Ovary (tissue), 9 donors: ENCODE results near the gene LINC00305. TPM values are rescaled to one million over a fixed set of nuclear protein-coding genes. Genes with fewer than 3 reads are reported as not detected.

Experiments
- DNase-seq, 5 donors: peaks; one replicate each; pipeline ENCODE4 v3.0.0-alpha.2; 2019 to 2020
- H3K27ac ChIP-seq, 2 donors: fragments of 200-600 bp; one replicate each; pipeline versions ENCODE4 v1.5.1 to v1.8.0; 2019 to 2022
- H3K27me3 ChIP-seq: fragments of 200-600 bp; one replicate; pipeline ENCODE4 v1.8.0; 2022
- H3K36me3 ChIP-seq: fragments of 200-600 bp; sonication (generic); one replicate; pipeline ENCODE4 v1.5.1; 2019
- H3K4me1 ChIP-seq: one replicate; pipeline ENCODE4 v1.8.1; 2013; ENCODE audit warnings: mild to moderate bottlenecking, moderate library complexity; ENCODE audit not compliant: insufficient read depth
- H3K4me3 ChIP-seq: fragments of 200-600 bp; sonication (generic); one replicate; pipeline ENCODE4 v1.5.1; 2017
- H3K9me3 ChIP-seq, 2 donors: fragments of 200-600 bp in 1 of 2; sonication (generic) in 1 of 2; one replicate each; pipeline versions ENCODE4 v1.5.1 to v1.8.1; 2013 to 2019; ENCODE audit warnings: mild to moderate bottlenecking in 1 of 2, moderate library complexity in 1 of 2
- CTCF ChIP-seq, 3 donors: fragments of 450-650 bp in 2 of 3; fragments of 200-600 bp in 1 of 3; IDR thresholded peaks; one replicate each; pipeline versions ENCODE4 v1.5.1 to v1.8.0; 2016 to 2022; ENCODE audit warnings: antibody characterized with exemption in 3 of 3, mild to moderate bottlenecking in 1 of 3
- EP300 ChIP-seq: sonication (generic); formaldehyde crosslinking; IDR thresholded peaks from one replicate; pipeline ENCODE4 v1.6.1; 2017; ENCODE audit warnings: antibody characterized with exemption
- POLR2A ChIP-seq: fragments of 450-650 bp; IDR thresholded peaks from one replicate; pipeline ENCODE4 v1.6.1; 2017; ENCODE audit warnings: antibody characterized with exemption, mild to moderate bottlenecking, moderate library complexity
- WGBS, 3 donors: extraction: QIAGEN DNeasy Blood & Tissue Kit in 1 of 3; methylation state at CpG; one replicate each; pipeline versions ENCODE4 v1.1.5 to v1.1.7; 2013 to 2017; 5-methylcytosine and 5-hydroxymethylcytosine counted together
- intact Hi-C, 4 donors: fragments of 100-400 bp; cut with DNase I; formaldehyde crosslinking; loops; one replicate each; pipeline versions ENCODE4 v1.11.0 to v1.15.1; 2022 to 2023
- polyA plus RNA-seq, 2 donors: library from polyadenylated mRNA; stranded (reverse); fragments of 200-250 nt in 1 of 2; fragments of 350-450 nt in 1 of 2; fragmentation: Illumina TruSeq in 1 of 2; extraction: RNeasy Lipid Tissue Mini Kit (QIAGEN cat#74804) in 1 of 2; gene quantifications; one replicate each; pipeline ENCODE4 v1.2.3, GENCODE V29; 2013 to 2014
- total RNA-seq, 7 donors: library from RNA; depleted of rRNA in 2 of 7; stranded (reverse); fragments of >200 nt in 2 of 7; fragmentation: NEBNext Ultra II Directional in 3 of 7; extraction: Animal tissue kit (Norgen Biotek cat#: 25700) in 3 of 7; gene quantifications; one replicate each; pipeline versions ENCODE4 v1.1.0 to v1.2.4, GENCODE V29; 2016 to 2023
- donor health status: DM: no; HTN: no; CAD: no; lungs with moderate emphysema.
- donor health status: DM: no; HTN: no; CAD: no.
- donor health status: Bipolar disorder and iron deficiency.
- donor health status: DM: yes; HTN: yes; CAD: no.
- donor health status: DM: no; HTN: no; CAD: no.
- donor health status: DM: yes; HTN: yes; CAD: no.

LINC00305 gene
- total and polyA plus RNA-seq, 9 donors, result 0.12 TPM; not detected in 8

- Histone ChIP-seq H3K36me3 (no peaks in the 10 kb centered on the region), H3K4me1 (no peaks in the 10 kb centered on the region), H3K27ac (no peak overlapping the region), H3K9me3 (no peaks in the 10 kb centered on the region), H3K27me3 (no peaks in the 10 kb centered on the region), H3K4me3 (no peak overlapping the region)
- intact Hi-C loops, result no loop called here
- TF ChIP-seq CTCF (IDR thresholded peaks at IDR 0.05), result no peak
- TF ChIP-seq EP300, result no peak
- no peak for TF ChIP-seq POLR2A
- DNase-seq, result no peak
Observed at GRCh38 chr18:64082513-64082912, 66.4 kb downstream of the LINC00305 start.

GRCh38 chr18:64082054-64082453 lies 66.8 kb downstream of the LINC00305 start:
- no peaks in the 10 kb centered on the region for H3K9me3 ChIP-seq
- H3K27me3 ChIP-seq, result no peaks in the 10 kb centered on the region
- WGBS, 3 donors, result 85 to 91% (median 90%) methylated on average over 1 of the region's 1 CpG
- TF ChIP-seq CTCF (IDR thresholded peaks at IDR 0.05) (no peak), POLR2A (no peak), EP300 (no peak)
- no peaks in the 10 kb centered on the region for H3K36me3 ChIP-seq
- intact Hi-C loops, result no loop called here
- no peak for DNase-seq
- no peaks in the 10 kb centered on the region for H3K4me1 ChIP-seq
- H3K4me3 ChIP-seq, result no peak overlapping the region
- no peak overlapping the region for H3K27ac ChIP-seq

- Histone ChIP-seq H3K4me3 (no peak overlapping the region), H3K27ac (no peak overlapping the region), H3K36me3 (no peaks in the 10 kb centered on the region), H3K27me3 (no peaks in the 10 kb centered on the region), H3K4me1 (no peaks in the 10 kb centered on the region), H3K9me3 (no peaks in the 10 kb centered on the region)
- intact Hi-C loops, result no loop called here
- WGBS, 3 donors, result 6 to 21% (median 6%) methylated on average over 4 of the region's 4 CpGs
- no peak for TF ChIP-seq POLR2A
- no peak for TF ChIP-seq CTCF (IDR thresholded peaks at IDR 0.05)
- TF ChIP-seq EP300, result no peak
- DNase-seq, result no peak
Observed at GRCh38 chr18:64073971-64074370, 74.9 kb downstream of the LINC00305 start.

GRCh38 chr18:64055019-64055418 lies 93.9 kb downstream of the LINC00305 start:
- H3K27ac ChIP-seq, result no peak overlapping the region
- no peaks in the 10 kb centered on the region for H3K4me1 ChIP-seq
- TF ChIP-seq EP300 (no peak), POLR2A (no peak), CTCF (IDR thresholded peaks at IDR 0.05) (no peak)
- intact Hi-C loops, result no loop called here
- H3K9me3 ChIP-seq, result no peaks in the 10 kb centered on the region
- H3K27me3 ChIP-seq, result no peaks in the 10 kb centered on the region
- DNase-seq, result no peak
- no peaks in the 10 kb centered on the region for H3K36me3 ChIP-seq
- 33 to 61% (median 39%) methylated on average over 3 of the region's 3 CpGs for WGBS, 3 donors
- H3K4me3 ChIP-seq, result no peak overlapping the region

- Histone ChIP-seq H3K4me1 (no peaks in the 10 kb centered on the region), H3K9me3 (no peaks in the 10 kb centered on the region), H3K27ac (no peak overlapping the region), H3K27me3 (no peaks in the 10 kb centered on the region), H3K36me3 (no peaks in the 10 kb centered on the region), H3K4me3 (no peak overlapping the region)
- intact Hi-C loops, result no loop called here
- no peak for DNase-seq
- TF ChIP-seq CTCF (IDR thresholded peaks at IDR 0.05) (no peak), EP300 (no peak), POLR2A (no peak)
- 22 to 35% (median 26%) methylated on average over 1 of the region's 1 CpG for whole genome bisulfite sequencing, 3 donors
Observed at GRCh38 chr18:64053246-64053645, 95.6 kb downstream of the LINC00305 start.
